Fibroblast of mammary gland (primary cell): ENCODE data around the gene MCF2L.

Experiments used
- DNase-seq: peaks from one replicate; pipeline ENCODE4 v3.0.0-alpha.2; 2010; ENCODE audit warnings: low read depth
- H3K4me3 ChIP-seq: 2 replicates; pipeline ENCODE4 v1.5.1; 2011; ENCODE audit warnings: low read depth, mild to moderate bottlenecking, low read length, moderate library complexity; ENCODE audit not compliant: control insufficient read depth
- CTCF ChIP-seq: conservative IDR thresholded peaks from 2 replicates; pipeline ENCODE4 v1.5.1; 2011; ENCODE audit warnings: low read depth, low read length, inconsistent platforms; ENCODE audit not compliant: control insufficient read depth, insufficient read depth

Gene MCF2L

GRCh38 chr13:113001241-113002140 is 32.5 kb downstream of the MCF2L start:
- no peak for TF ChIP-seq CTCF
- H3K4me3 ChIP-seq: no peak overlapping the region
- DNase-seq: no peak

GRCh38 chr13:113002206-113002912 is 33.3 kb downstream of the MCF2L start:
- TF ChIP-seq CTCF: no peak
- no peak for DNase-seq
- no peak overlapping the region for H3K4me3 ChIP-seq

GRCh38 chr13:113002913-113003290 is 33.9 kb downstream of the MCF2L start:
- no peak overlapping the region for H3K4me3 ChIP-seq
- no peak for DNase-seq
- TF ChIP-seq CTCF: no peak

GRCh38 chr13:113004126-113004525 is 35.1 kb downstream of the MCF2L start:
- no peak overlapping the region for H3K4me3 ChIP-seq
- no peak for DNase-seq
- no peak for TF ChIP-seq CTCF

- no peak for TF ChIP-seq CTCF
- no peak overlapping the region for H3K4me3 ChIP-seq
- no peak for DNase-seq
These were observed 36.3 kb downstream of the MCF2L start for GRCh38 chr13:113005076-113005865.

- TF ChIP-seq CTCF: no peak
- H3K4me3 ChIP-seq: no peak overlapping the region
- DNase-seq: no peak
These were observed 37.0 kb downstream of the MCF2L start for GRCh38 chr13:113005997-113006396.
